GM12878 (cell line): ENCODE results near the gene CGB2. TPM values are rescaled to one million over a fixed set of nuclear protein-coding genes. Genes with fewer than 3 reads are reported as not detected.

Source experiments
- ATAC-seq: fragments of 200-7000 bp; cut with Tn5 transposase; 3 replicates; pipeline ENCODE4 v1.9.1; 2020; ENCODE audit warnings: mild to moderate bottlenecking, moderate library complexity
- BruUV-seq: library from RNA; stranded (reverse); fragments of 400-500 nt; replicated peaks from 2 replicates; lab custom pipeline; 2021; lab: Mats Ljungman, UMichigan
- CTCF ChIA-PET: fragments of 300-600 bp; sonication (Branson Sonifier 250); formaldehyde crosslinking; extraction: SDS; loops from one replicate; lab custom pipeline; 2021; ENCODE audit warnings: inconsistent platforms; lab: Yijun Ruan, JAX
- POLR2A ChIA-PET: fragments of 350-600 bp; formaldehyde crosslinking; extraction: SDS; loops from one replicate; lab custom pipeline; 2021; ENCODE audit warnings: inconsistent platforms; lab: Charles Lee
- RAD21 ChIA-PET: fragments of 300-600 bp; sonication (Branson Sonifier 250); formaldehyde crosslinking; loops from one replicate; lab custom pipeline; 2023; ENCODE audit warnings: antibody characterized with exemption; ENCODE audit not compliant: unreplicated experiment; lab: Charles Lee
- SMC1A ChIA-PET: fragments of 300-600 bp; sonication (Branson Sonifier 250); formaldehyde crosslinking; loops from one replicate; lab custom pipeline; 2023; ENCODE audit not compliant: unreplicated experiment, uncharacterized antibody; lab: Charles Lee
- DNase-seq: peaks from one replicate; pipeline ENCODE4 v3.0.0-alpha.2; 2011; ENCODE audit warnings: low read depth, low spot score
- FAIRE-seq: peaks from 3 replicates; lab custom pipeline; 2011; peaks lifted over from hg19 to GRCh38; lab: Jason Lieb, UNC
- H2AFZ ChIP-seq: 2 replicates; pipeline ENCODE4 v1.6.0; 2011; ENCODE audit warnings: low read depth, low read length, control low read depth; ENCODE audit not compliant: control insufficient read depth
- H3K27ac ChIP-seq: 2 replicates; pipeline ENCODE4 v1.5.1; 2011; ENCODE audit warnings: control low read depth; ENCODE audit not compliant: control insufficient read depth, insufficient read depth
- H3K27me3 ChIP-seq, 2 experiments: replicated peaks in 1 of 2; 2 replicates each; pipeline versions ENCODE4 v1.6.0 to v1.6.1; 2011; ENCODE audit warnings: low read length in 1 of 2; ENCODE audit not compliant: control insufficient read depth in 2 of 2, insufficient read depth in 2 of 2
- H3K36me3 ChIP-seq, 2 experiments: 2 replicates each; pipeline ENCODE4 v1.5.1; 2011; ENCODE audit warnings: low read length in 1 of 2; ENCODE audit not compliant: control insufficient read depth in 2 of 2, insufficient read depth in 2 of 2
- H3K4me1 ChIP-seq: 2 replicates; pipeline ENCODE4 v1.6.1; 2011; ENCODE audit warnings: mild to moderate bottlenecking, low read length, moderate library complexity, mixed read lengths; ENCODE audit not compliant: control insufficient read depth, insufficient read depth
- H3K4me2 ChIP-seq: 2 replicates; pipeline ENCODE4 v1.6.0; 2011; ENCODE audit warnings: control low read depth; ENCODE audit not compliant: control insufficient read depth, insufficient read depth
- H3K4me3 ChIP-seq: fragments of 200-600 bp; sonication (generic); 2 replicates; pipeline ENCODE4 v1.5.1; 2016
- H3K79me2 ChIP-seq: 2 replicates; pipeline ENCODE4 v1.6.0; 2011; ENCODE audit warnings: low read length; ENCODE audit not compliant: control insufficient read depth, insufficient read depth
- H3K9ac ChIP-seq: 2 replicates; pipeline ENCODE4 v1.8.0; 2011; ENCODE audit warnings: low read length, control low read depth, mixed read lengths; ENCODE audit not compliant: control insufficient read depth, insufficient read depth
- H3K9me3 ChIP-seq: replicated peaks from 3 replicates; pipeline ENCODE4 v1.5.1; 2011; ENCODE audit warnings: mild to moderate bottlenecking, low read length; ENCODE audit not compliant: control insufficient read depth, insufficient read depth
- H4K20me1 ChIP-seq: 2 replicates; pipeline ENCODE4 v1.6.0; 2011; ENCODE audit not compliant: control insufficient read depth, insufficient read depth
- BACH1 ChIP-seq: fragments of 450-650 bp; IDR thresholded peaks from 2 replicates; pipeline ENCODE4 v1.6.1; 2017; ENCODE audit warnings: mild to moderate bottlenecking, borderline replicate concordance
- BHLHE40 ChIP-seq, 2 experiments: fragments of 450-650 bp in 1 of 2; IDR thresholded peaks; 2 replicates each; pipeline ENCODE4 v1.6.1; 2011 to 2017; ENCODE audit warnings: low read depth in 2 of 2, borderline replicate concordance in 1 of 2, improper control_type of control experiment in 1 of 2, low read length in 1 of 2, mild to moderate bottlenecking in 1 of 2
- CBX5 ChIP-seq: sonication (generic); IDR thresholded peaks from 2 replicates; pipeline ENCODE4 v1.6.1; 2016; ENCODE audit warnings: low read depth, moderate library complexity, mild to moderate bottlenecking, inconsistent platforms
- CREM ChIP-seq: IDR thresholded peaks from 2 replicates; pipeline ENCODE4 v1.6.1; 2014; ENCODE audit warnings: antibody characterized with exemption, low read depth
- GABPA ChIP-seq: IDR thresholded peaks from 2 replicates; pipeline ENCODE4 v1.6.1; 2014; ENCODE audit warnings: antibody characterized with exemption, low read depth, mild to moderate bottlenecking, inconsistent platforms
- HDGF ChIP-seq: fragments of 450-650 bp; IDR thresholded peaks from 2 replicates; pipeline ENCODE4 v1.6.1; 2016; ENCODE audit warnings: antibody characterized with exemption
- MAX ChIP-seq: IDR thresholded peaks from 2 replicates; pipeline ENCODE4 v1.6.1; 2012; ENCODE audit warnings: low read depth, low read length, improper control_type of control experiment
- NFYA ChIP-seq: IDR thresholded peaks from 2 replicates; pipeline ENCODE4 v1.6.1; 2011; ENCODE audit warnings: low read depth, mild to moderate bottlenecking, low read length, improper control_type of control experiment, borderline replicate concordance
- NR2C1 ChIP-seq: fragments of 450-650 bp; IDR thresholded peaks from 2 replicates; pipeline ENCODE4 v1.6.1; 2017; ENCODE audit warnings: antibody characterized with exemption, mild to moderate bottlenecking, moderate library complexity
- NR2F1 ChIP-seq: fragments of 450-650 bp; conservative IDR thresholded peaks from 2 replicates; pipeline ENCODE4 v1.6.1; 2017; ENCODE audit warnings: mild to moderate bottlenecking
- NRF1 ChIP-seq: conservative IDR thresholded peaks from 2 replicates; pipeline ENCODE4 v1.6.1; 2011; ENCODE audit warnings: mild to moderate bottlenecking, low read depth, low read length, improper control_type of control experiment
- POLR2A ChIP-seq: IDR thresholded peaks from 2 replicates; pipeline ENCODE4 v1.6.1; 2011; ENCODE audit warnings: low read depth, mild to moderate bottlenecking, low read length
- POLR2AphosphoS2 ChIP-seq: IDR thresholded peaks from 2 replicates; pipeline ENCODE4 v1.6.1; 2011; ENCODE audit warnings: low read depth, mild to moderate bottlenecking, low read length, improper control_type of control experiment, moderate library complexity
- RB1 ChIP-seq: fragments of 450-650 bp; formaldehyde crosslinking; IDR thresholded peaks from 2 replicates; pipeline ENCODE4 v1.6.1; 2017; ENCODE audit warnings: mild to moderate bottlenecking, borderline replicate concordance
- RCOR1 ChIP-seq: conservative IDR thresholded peaks from 2 replicates; pipeline ENCODE4 v1.6.1; 2012; ENCODE audit warnings: low read depth, low read length, improper control_type of control experiment
- SMAD5 ChIP-seq: IDR thresholded peaks from 2 replicates; pipeline ENCODE4 v1.6.1; 2016; ENCODE audit warnings: antibody characterized with exemption, low read depth
- SMARCA5 ChIP-seq: fragments of 450-650 bp; IDR thresholded peaks from 2 replicates; pipeline ENCODE4 v1.6.1; 2017; ENCODE audit warnings: mild to moderate bottlenecking
- TBL1XR1 ChIP-seq: IDR thresholded peaks from 2 replicates; pipeline ENCODE4 v1.6.1; 2012; ENCODE audit warnings: low read depth, low read length, improper control_type of control experiment
- ZNF24 ChIP-seq: fragments of 450-650 bp; IDR thresholded peaks from 2 replicates; pipeline ENCODE4 v1.6.1; 2017; ENCODE audit warnings: antibody characterized with exemption, mild to moderate bottlenecking
- ZNF622 ChIP-seq: fragments of 450-650 bp; IDR thresholded peaks from 2 replicates; pipeline ENCODE4 v1.6.1; 2017; ENCODE audit warnings: mild to moderate bottlenecking, inconsistent platforms
- WGBS: methylation state at CpG from one replicate; pipeline ENCODE4 v1.1.6; 2016; ENCODE audit warnings: low lambda C conversion rate; ENCODE audit not compliant: insufficient replicate concordance, insufficient coverage; ENCODE audit errors: missing lambda C conversion rate; 5-methylcytosine and 5-hydroxymethylcytosine counted together
- in situ Hi-C: fragments of 300-500 bp; cut with MboI; formaldehyde crosslinking; loops from 9 replicates; pipeline ENCODE4 v1.14.3; 2018; ENCODE audit warnings: mixed read lengths
- intact Hi-C: fragments of 100-400 bp; cut with micrococcal nuclease; formaldehyde crosslinking; loops from one replicate; pipeline ENCODE4 v1.14.2; 2022; ENCODE audit not compliant: unreplicated experiment
- polyA plus RNA-seq, 11 experiments: library from polyadenylated mRNA; depleted of rRNA in 4 of 11; unstranded in 6 of 11; stranded (reverse) in 5 of 11; fragments of >200 nt; fragmentation: Nextera tagmentation in 4 of 11; fragmentation: Illumina TruSeq in 1 of 11; extraction: Ambion mirVana in 4 of 11; extraction: Trizol in 1 of 11; gene quantifications; 1 replicate in 1 of 11; 2 replicates in 10 of 11; pipeline versions ENCODE4 v1.2.1 to v1.2.3, GENCODE V29; 2011 to 2016; ENCODE audit warnings: inconsistent platforms in 2 of 11, missing spikeins in 2 of 11, low read depth in 1 of 11
- total RNA-seq, 4 experiments: library from RNA; depleted of rRNA in 3 of 4; stranded (reverse); fragments of >200 nt in 3 of 4; fragmentation: Illumina TruSeq in 1 of 4; extraction: Trizol in 1 of 4; gene quantifications; 2 replicates each; pipeline versions ENCODE4 v1.2.1 to v1.2.3, GENCODE V29; 2013 to 2021
- TF ChIP-seq, protein P1 (sequence below): fragments of 450-650 bp; formaldehyde crosslinking; IDR thresholded peaks from 2 replicates; pipeline ENCODE4 v1.5.0; 2022; ENCODE audit warnings: mild to moderate bottlenecking, missing genetic modification characterization

The CGB2 gene
- total and polyA plus RNA-seq, 10 of the 15 experiments (the other 5 are each of a cell fraction or from before 2014, with no cell fraction given): 0.20 to 0.37 TPM; not detected in 8

- no peak overlapping the region for H2AFZ ChIP-seq
- H3K4me3 ChIP-seq: peak overlapping the region; percentile 58; the same call in 1 of the 2 replicates
- no TSS peak for BruUV-seq
- peak overlapping the region; percentile 82 for H3K4me2 ChIP-seq
- FAIRE-seq (no peak), DNase-seq (no peak), ATAC-seq (peak; percentile 91)
- H3K9ac ChIP-seq: no peak overlapping the region
- H3K36me3 ChIP-seq: peaks cover 0 to 6% of the 10 kb centered on the region in 2 experiments; a peak in 2 of 4 replicates
- 2% methylated on average over 52 of the region's 62 CpGs for WGBS
- no peaks in the 10 kb centered on the region for H3K9me3 ChIP-seq
- H4K20me1 ChIP-seq: no peaks in the 10 kb centered on the region
- RAD21 ChIA-PET: no interaction called here
- no peak overlapping the region for H3K27ac ChIP-seq
- POLR2A ChIA-PET: no interaction called here
- CTCF ChIA-PET: interaction anchor here (0.8 to 3.1 kb wide), 4 partner anchors 20 to 89 kb away, joined by 3 to 14 read pairs (median 4); partner anchors contain the start of genes GYS1 and RUVBL2
- in situ Hi-C loops: no loop called here
- peaks cover 15% of the 10 kb centered on the region for H3K4me1 ChIP-seq
- no peaks in the 10 kb centered on the region for H3K27me3 ChIP-seq
- intact Hi-C loops: no loop called here
- SMC1A ChIA-PET: no interaction called here
- no peaks in the 10 kb centered on the region for H3K79me2 ChIP-seq
- TF ChIP-seq NRF1 (no peak), SMAD5 (no peak), RCOR1 (no peak), NR2C1 (0 out of 2 replicates have a peak, but pooled peaks have one; percentile 5), CBX5 (no peak), CREM (peak; percentile 43; the same call in 1 of the 2 replicates), TBL1XR1 (no peak), RB1 (no peak), NFYA (no peak), HDGF (no peak), POLR2A (no peak), GABPA (no peak), BACH1 (no peak), BHLHE40 (IDR thresholded peaks at IDR 0.05; ENCODE audit: borderline replicate concordance in 1 of 2, low read depth in 2 of 2, low read length in 1 of 2) (peak in 1 of 2 experiments; percentile 33; a peak in 1 of 4 replicates), SMARCA5 (no peak), ZNF622 (no peak), ZNF24 (no peak), POLR2AphosphoS2 (no peak), MAX (no peak), NR2F1 (0 out of 2 replicates have a peak, but pooled peaks have one; percentile 9)
- TF ChIP-seq, protein P1, sequence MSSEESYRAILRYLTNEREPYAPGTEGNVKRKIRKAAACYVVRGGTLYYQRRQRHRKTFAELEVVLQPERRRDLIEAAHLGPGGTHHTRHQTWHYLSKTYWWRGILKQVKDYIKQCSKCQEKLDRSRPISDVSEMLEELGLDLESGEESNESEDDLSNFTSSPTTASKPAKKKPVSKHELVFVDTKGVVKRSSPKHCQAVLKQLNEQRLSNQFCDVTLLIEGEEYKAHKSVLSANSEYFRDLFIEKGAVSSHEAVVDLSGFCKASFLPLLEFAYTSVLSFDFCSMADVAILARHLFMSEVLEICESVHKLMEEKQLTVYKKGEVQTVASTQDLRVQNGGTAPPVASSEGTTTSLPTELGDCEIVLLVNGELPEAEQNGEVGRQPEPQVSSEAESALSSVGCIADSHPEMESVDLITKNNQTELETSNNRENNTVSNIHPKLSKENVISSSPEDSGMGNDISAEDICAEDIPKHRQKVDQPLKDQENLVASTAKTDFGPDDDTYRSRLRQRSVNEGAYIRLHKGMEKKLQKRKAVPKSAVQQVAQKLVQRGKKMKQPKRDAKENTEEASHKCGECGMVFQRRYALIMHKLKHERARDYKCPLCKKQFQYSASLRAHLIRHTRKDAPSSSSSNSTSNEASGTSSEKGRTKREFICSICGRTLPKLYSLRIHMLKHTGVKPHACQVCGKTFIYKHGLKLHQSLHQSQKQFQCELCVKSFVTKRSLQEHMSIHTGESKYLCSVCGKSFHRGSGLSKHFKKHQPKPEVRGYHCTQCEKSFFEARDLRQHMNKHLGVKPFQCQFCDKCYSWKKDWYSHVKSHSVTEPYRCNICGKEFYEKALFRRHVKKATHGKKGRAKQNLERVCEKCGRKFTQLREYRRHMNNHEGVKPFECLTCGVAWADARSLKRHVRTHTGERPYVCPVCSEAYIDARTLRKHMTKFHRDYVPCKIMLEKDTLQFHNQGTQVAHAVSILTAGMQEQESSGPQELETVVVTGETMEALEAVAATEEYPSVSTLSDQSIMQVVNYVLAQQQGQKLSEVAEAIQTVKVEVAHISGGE (CRISPR knock-in tag): no peak
Observed at GRCh38 chr19:49017666-49018351, 13.9 kb upstream of the CGB2 start.
